Measurements from ENCODE around the gene PID1.

- TF ChIP-seq CTCF (IDR thresholded peaks at IDR 0.05; ENCODE audit: low read length) (no peak), EZH2phosphoT487 (IDR thresholded peaks at IDR 0.05; ENCODE audit: low read length) (no peak), EZH2 (optimal IDR thresholded peaks at IDR 0.05; ENCODE audit: low read depth, low read length) (no peak)
These were observed 261.3 kb downstream of the PID1 start for GRCh38 chr2:229009816-229010215.
